Transverse colon (tissue), 4 donors: ENCODE measurements around the gene PTPRE. TPM values are rescaled to one million over a fixed set of nuclear protein-coding genes. Genes with fewer than 3 reads are reported as not detected.

ENCODE experiments used
- DNase-seq: peaks from one replicate; pipeline ENCODE4 v3.0.0-alpha.2; 2019
- H3K27ac ChIP-seq, 4 donors: fragments of 200-600 bp; sonication (generic); 2 replicates each; pipeline ENCODE4 v1.5.1; 2016 to 2018; ENCODE audit warnings: inconsistent platforms in 4 of 4
- H3K27me3 ChIP-seq: fragments of 200-600 bp; sonication (generic); 2 replicates; pipeline ENCODE4 v1.5.1; 2017; ENCODE audit warnings: inconsistent platforms
- H3K36me3 ChIP-seq, 4 donors: fragments of 200-600 bp; sonication (generic); 2 replicates each; pipeline ENCODE4 v1.5.1; 2017 to 2019; ENCODE audit warnings: inconsistent platforms in 4 of 4
- H3K4me1 ChIP-seq, 4 donors: fragments of 200-600 bp; sonication (generic); 2 replicates each; pipeline ENCODE4 v1.5.1; 2017 to 2020; ENCODE audit warnings: inconsistent platforms in 4 of 4
- H3K4me3 ChIP-seq, 4 donors: fragments of 200-600 bp; sonication (generic); 1 replicate in 1 of 4; 2 replicates in 3 of 4; pipeline versions ENCODE4 v1.5.1 to v1.6.1; 2017 to 2019; ENCODE audit warnings: inconsistent platforms in 4 of 4
- H3K9me3 ChIP-seq, 2 donors: fragments of 200-600 bp; sonication (generic); 2 replicates each; pipeline ENCODE4 v1.5.1; 2017 to 2019; ENCODE audit warnings: inconsistent platforms in 2 of 2
- CTCF ChIP-seq, 5 experiments: fragments of 200-600 bp in 3 of 5; fragments of 450-650 bp in 2 of 5; sonication (generic) in 3 of 5; IDR thresholded peaks; 1 replicate in 2 of 5; 2 replicates in 3 of 5; pipeline ENCODE4 v1.5.1; 2016 to 2017; ENCODE audit warnings: antibody characterized with exemption in 5 of 5, inconsistent platforms in 3 of 5, mild to moderate bottlenecking in 2 of 5, moderate library complexity in 1 of 5
- EP300 ChIP-seq: sonication (generic); formaldehyde crosslinking; IDR thresholded peaks from one replicate; pipeline ENCODE4 v1.6.1; 2017; ENCODE audit warnings: antibody characterized with exemption, low read depth
- POLR2A ChIP-seq: fragments of 450-650 bp; IDR thresholded peaks from one replicate; pipeline ENCODE4 v1.6.1; 2016; ENCODE audit warnings: antibody characterized with exemption, mild to moderate bottlenecking, moderate library complexity
- POLR2AphosphoS5 ChIP-seq, 3 donors: sonication (generic); formaldehyde crosslinking; IDR thresholded peaks; one replicate each; pipeline ENCODE4 v1.6.1; 2016; ENCODE audit warnings: antibody characterized with exemption in 3 of 3
- WGBS, 2 donors: methylation state at CpG; one replicate each; pipeline ENCODE4 v1.1.5; 2018; ENCODE audit warnings: low coverage in 1 of 2; 5-methylcytosine and 5-hydroxymethylcytosine counted together
- in situ Hi-C, 4 donors: fragments of 200-750 bp; cut with MboI; loops; one replicate each; pipeline versions ENCODE4 v1.15.0 to v1.15.1; 2017; ENCODE audit warnings: low sequenced_read_pairs in 3 of 4, low pct_ligation_motif_present in 1 of 4, low pct_unique_long_range_greater_than_20kb in 1 of 4
- intact Hi-C: fragments of 100-400 bp; cut with DNase I; formaldehyde crosslinking; loops from one replicate; pipeline ENCODE4 v1.15.1; 2023; ENCODE audit warnings: low total_unique reads
- total RNA-seq, 4 donors: library from RNA; depleted of rRNA; stranded (reverse); fragments of >200 nt; gene quantifications; one replicate each; pipeline ENCODE4 v1.1.0, GENCODE V29; 2016

The PTPRE gene
- total RNA-seq, 4 donors from 2014 or later, result 25.7 to 43.6 (median 26.7) TPM

GRCh38 chr10:128102480-128103228 lies 195.8 kb downstream of the PTPRE start:
- no peaks in the 10 kb centered on the region for H3K36me3 ChIP-seq

GRCh38 chr10:128103229-128103714 lies 196.4 kb downstream of the PTPRE start:
- H3K27me3 ChIP-seq, result no peaks in the 10 kb centered on the region
- intact Hi-C loops, result no loop called here
- no peaks in the 10 kb centered on the region for H3K36me3 ChIP-seq
- 67 to 83% methylated on average over 6 to 8 of the region's 8 CpGs for WGBS, 2 donors
- no peaks in the 10 kb centered on the region for H3K9me3 ChIP-seq
- no peaks in the 10 kb centered on the region for H3K4me1 ChIP-seq
- no peak overlapping the region for H3K27ac ChIP-seq
- in situ Hi-C loops, result no loop called here
- no peak overlapping the region for H3K4me3 ChIP-seq
- TF ChIP-seq EP300, result no peak
- no peak for TF ChIP-seq POLR2AphosphoS5 (IDR thresholded peaks at IDR 0.05)
- no peak for DNase-seq

More at GRCh38 chr10:128102480-128103228, 195.8 kb downstream of the PTPRE start:
- Histone ChIP-seq H3K4me1 (no peaks in the 10 kb centered on the region), H3K4me3 (no peak overlapping the region), H3K27ac (no peak overlapping the region), H3K9me3 (no peaks in the 10 kb centered on the region), H3K27me3 (no peaks in the 10 kb centered on the region)
- intact Hi-C loops (no loop called here), in situ Hi-C loops (no loop called here)
- DNase-seq, result peak; percentile 63
- no peak for TF ChIP-seq EP300
- no peak for TF ChIP-seq CTCF (IDR thresholded peaks at IDR 0.05)
- TF ChIP-seq POLR2AphosphoS5 (IDR thresholded peaks at IDR 0.05), result no peak
- no peak for TF ChIP-seq POLR2A
- WGBS, 2 donors, result 71 to 82% methylated on average over 7 to 19 of the region's 19 CpGs

GRCh38 chr10:128105383-128105782 lies 198.5 kb downstream of the PTPRE start:
- no peaks in the 10 kb centered on the region for H3K4me1 ChIP-seq
- no peak overlapping the region for H3K27ac ChIP-seq
- H3K9me3 ChIP-seq, result no peaks in the 10 kb centered on the region
- no peaks in the 10 kb centered on the region for H3K27me3 ChIP-seq
- in situ Hi-C loops (no loop called here), intact Hi-C loops (no loop called here)
- no peaks in the 10 kb centered on the region for H3K36me3 ChIP-seq
- 96 to 100% methylated on average over 1 to 4 of the region's 4 CpGs for WGBS, 2 donors
- DNase-seq, result no peak
- TF ChIP-seq CTCF (IDR thresholded peaks at IDR 0.05) (no peak), POLR2AphosphoS5 (IDR thresholded peaks at IDR 0.05) (no peak), POLR2A (no peak), EP300 (no peak)
- no peak overlapping the region for H3K4me3 ChIP-seq

- no peaks in the 10 kb centered on the region for H3K27me3 ChIP-seq
- no peaks in the 10 kb centered on the region for H3K36me3 ChIP-seq
- intact Hi-C loops (no loop called here), in situ Hi-C loops (no loop called here)
- H3K27ac ChIP-seq, result no peak overlapping the region
- no peak for TF ChIP-seq POLR2A
- TF ChIP-seq EP300, result no peak
- TF ChIP-seq CTCF (IDR thresholded peaks at IDR 0.05), result no peak
- H3K4me1 ChIP-seq, result peaks cover 0 to 6% (median 2%) of the 10 kb centered on the region in 4 donors
- 87 to 96% methylated on average over 4 of the region's 4 CpGs for WGBS, 2 donors
- no peaks in the 10 kb centered on the region for H3K9me3 ChIP-seq
- H3K4me3 ChIP-seq, result no peak overlapping the region
- no peak for DNase-seq
These were observed 202.8 kb downstream of the PTPRE start for GRCh38 chr10:128109707-128110106.
